GM20431 (cell line): ENCODE results near the gene ENOX2.
"Not testable (repeated sequence)": the region's sequence is repeated elsewhere in the genome, so short reads cannot be mapped to it uniquely, and the experiment has no call there.

ENCODE experiments used
- in situ Hi-C: fragments of 300-500 bp; cut with MseI, MboI; formaldehyde crosslinking; loops from one replicate; pipeline ENCODE4 v1.15.0; 2020; ENCODE audit warnings: low sequenced_read_pairs; ENCODE audit not compliant: unreplicated experiment

Gene ENOX2, protein sequence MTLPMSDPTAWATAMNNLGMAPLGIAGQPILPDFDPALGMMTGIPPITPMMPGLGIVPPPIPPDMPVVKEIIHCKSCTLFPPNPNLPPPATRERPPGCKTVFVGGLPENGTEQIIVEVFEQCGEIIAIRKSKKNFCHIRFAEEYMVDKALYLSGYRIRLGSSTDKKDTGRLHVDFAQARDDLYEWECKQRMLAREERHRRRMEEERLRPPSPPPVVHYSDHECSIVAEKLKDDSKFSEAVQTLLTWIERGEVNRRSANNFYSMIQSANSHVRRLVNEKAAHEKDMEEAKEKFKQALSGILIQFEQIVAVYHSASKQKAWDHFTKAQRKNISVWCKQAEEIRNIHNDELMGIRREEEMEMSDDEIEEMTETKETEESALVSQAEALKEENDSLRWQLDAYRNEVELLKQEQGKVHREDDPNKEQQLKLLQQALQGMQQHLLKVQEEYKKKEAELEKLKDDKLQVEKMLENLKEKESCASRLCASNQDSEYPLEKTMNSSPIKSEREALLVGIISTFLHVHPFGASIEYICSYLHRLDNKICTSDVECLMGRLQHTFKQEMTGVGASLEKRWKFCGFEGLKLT

DNA sequence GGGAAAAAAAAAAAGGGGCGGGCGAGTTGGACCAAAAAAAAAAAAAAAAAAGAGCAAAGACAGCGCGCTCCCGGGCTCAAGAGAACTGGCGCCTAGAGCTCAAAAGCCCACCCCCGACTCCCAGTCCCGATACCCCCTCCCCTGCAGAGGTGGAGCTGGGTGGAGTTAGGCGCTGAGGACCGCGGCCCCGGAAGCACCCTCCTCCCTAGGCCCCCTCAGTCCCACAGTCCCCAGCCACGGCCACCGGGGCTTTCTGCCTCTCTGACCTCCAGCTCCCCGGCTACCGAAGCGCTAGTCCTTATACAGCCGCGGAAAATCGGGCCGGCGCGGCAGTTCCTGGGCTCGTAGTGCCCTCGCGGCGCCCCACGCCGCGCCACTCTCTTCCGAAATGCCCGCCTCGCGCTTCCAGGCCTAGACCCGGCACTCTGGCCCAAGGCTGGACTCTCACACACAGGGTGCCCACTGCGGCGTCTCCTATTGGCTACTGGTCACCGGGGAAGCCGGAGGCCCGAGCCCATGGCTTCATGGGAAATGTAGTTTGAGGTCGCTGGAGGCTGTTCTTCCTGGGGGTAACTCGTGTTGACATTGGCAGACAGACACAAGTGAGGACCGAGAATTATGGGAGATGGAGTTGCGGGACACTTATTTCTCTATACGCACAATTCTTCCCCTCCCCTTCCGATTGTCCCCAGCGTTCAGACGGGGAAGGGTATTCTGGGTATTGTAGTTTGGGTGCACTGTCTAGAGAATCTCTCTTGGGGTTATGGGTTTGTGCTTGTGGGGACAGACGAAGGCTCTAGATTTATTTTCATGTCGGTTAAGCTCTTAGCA lies at the start of gene ENOX2:
ENOX2 (minus strand) TSS at position 427 of the 831 bp plus-strand sequence. CDS start 199,993 bp downstream, outside the sequence.
- in situ Hi-C loops, result no loop called here

DNA sequence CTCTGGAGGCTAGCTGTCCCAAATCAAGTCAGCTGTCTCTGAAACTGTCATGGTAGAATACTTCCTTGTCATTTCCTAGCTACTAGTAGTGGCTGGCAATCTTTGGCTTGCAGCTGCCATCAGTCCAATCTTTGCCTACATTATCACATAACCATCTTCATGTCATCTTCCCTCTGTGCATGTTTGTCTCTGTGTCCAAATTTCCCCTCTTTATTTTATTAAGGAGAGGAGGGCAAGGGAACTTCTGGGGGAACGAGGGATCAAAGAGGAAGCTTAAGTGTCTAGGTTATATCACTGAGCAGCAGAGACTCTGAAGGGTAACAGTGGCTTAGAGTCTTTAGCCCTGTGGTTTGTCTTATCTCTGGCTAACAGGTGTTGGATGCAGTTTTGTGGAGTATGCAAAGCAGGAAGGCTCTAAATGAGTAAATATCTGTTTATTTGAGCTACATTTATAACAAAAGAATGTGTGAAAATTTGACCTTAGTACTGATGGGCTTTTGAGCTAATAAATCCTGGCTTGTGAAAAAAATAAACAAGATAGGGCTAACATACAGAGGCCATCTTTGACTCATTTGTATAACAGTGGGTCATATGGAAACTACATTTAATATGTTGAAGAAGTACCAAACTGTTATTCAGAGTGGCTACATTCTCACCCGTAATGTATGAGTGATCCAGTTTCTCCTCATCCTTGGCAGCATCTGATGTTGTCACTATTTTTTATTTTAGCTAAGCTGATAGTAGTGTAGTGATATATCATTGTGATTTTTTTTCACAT lies 49.4 kb upstream of the ENOX2 start:
- in situ Hi-C loops, result no loop called here

DNA sequence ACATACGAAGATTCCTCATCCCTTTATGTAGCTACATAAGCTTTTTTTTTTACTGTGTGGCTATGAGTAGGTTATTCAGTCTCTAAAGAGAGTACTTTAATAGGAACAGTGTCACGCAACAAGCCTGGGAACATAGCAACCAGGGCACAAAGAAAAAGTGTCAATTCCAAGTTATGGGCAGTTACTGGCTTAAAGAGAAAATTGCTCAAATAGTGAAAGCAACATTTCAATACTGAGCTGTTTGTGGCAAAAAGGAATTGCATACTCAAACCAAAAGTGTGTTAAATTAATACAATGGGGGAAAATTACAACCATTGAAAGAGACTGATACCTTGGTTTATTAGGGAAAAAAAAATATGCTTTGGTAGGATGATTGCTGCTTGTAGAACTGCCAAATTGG lies 41.2 kb upstream of the ENOX2 start:
- in situ Hi-C loops, result no loop called here

DNA sequence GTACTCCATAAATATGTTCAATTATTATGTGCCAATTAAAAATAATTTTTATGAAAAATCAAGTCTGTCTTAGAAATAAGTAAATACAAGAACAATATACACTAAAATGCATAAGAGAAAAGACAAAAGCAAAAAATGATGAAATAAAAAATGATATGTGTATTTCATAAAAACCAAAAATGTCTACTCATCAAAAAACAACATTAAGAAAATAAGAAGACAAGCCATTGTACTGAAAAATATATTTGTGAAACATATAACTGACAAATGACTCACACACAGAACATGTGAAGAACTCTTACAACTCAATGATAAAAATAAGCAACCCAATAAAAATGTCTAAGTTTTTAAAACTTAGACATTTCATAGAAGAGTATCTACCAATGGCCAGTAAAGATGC lies 34.1 kb upstream of the ENOX2 start:
- in situ Hi-C loops, result no loop called here

DNA sequence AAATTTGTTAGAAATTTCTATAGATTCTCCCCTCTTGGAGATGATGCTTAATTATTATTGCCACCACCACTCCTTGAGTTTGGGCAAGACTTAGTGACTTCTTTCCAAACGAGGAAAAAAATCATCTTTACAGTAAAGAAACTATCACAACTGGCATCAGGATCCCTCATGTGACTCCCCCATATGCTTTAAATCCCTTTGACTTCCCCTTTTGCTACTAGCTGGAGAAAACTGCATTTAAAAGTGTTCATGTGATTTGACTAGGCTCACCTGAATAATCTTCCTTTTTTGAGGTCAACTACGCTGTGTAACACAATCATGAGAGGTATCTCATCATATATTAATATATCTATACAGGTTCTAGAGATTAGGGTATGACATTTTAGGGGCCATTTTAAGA lies 30.3 kb upstream of the ENOX2 start:
- in situ Hi-C loops, result no loop called here

DNA sequence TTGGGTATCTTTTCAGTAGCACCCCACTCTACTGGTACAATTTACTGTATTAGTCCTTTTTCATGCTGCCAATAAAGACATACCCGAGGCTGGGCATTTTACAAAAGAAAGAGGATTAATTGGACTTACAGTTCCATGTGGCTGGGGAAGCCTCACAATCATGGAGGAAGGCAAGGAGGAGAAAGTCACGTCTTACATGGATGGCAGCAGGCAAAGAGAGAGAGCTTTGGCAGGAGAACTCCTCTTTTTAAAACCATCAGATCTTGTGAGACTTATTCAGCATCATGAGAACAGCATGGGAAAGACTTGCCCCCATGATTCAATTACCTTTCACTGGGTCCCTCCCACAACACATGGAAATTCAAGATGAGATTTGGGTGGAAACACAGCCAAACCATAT lies 17.4 kb upstream of the ENOX2 start:
- in situ Hi-C loops, result not testable (repeated sequence)

DNA sequence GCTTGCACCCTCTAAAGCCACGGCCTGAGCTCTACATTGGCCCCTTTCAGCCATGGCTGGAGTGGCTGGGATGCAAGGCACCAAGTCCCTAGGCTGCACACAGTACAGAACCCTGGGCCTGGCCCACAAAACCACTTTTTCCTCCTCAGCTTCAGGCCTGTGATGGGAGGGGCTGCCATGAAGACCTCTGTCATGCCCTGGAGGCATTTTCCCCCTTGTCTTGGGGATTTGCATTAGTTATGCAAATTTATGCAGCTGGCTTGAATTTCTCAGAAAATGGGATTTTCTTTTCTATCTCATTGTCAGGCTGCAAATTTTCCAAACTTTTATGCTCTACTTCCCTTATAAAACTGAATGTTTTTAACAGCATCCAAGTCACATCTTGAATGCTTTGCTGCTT lies 16.7 kb upstream of the ENOX2 start:
- in situ Hi-C loops, result loop anchor here (10.0 kb wide), 1 partner anchor 375 kb away; no protein-coding TSS in a partner anchor

DNA sequence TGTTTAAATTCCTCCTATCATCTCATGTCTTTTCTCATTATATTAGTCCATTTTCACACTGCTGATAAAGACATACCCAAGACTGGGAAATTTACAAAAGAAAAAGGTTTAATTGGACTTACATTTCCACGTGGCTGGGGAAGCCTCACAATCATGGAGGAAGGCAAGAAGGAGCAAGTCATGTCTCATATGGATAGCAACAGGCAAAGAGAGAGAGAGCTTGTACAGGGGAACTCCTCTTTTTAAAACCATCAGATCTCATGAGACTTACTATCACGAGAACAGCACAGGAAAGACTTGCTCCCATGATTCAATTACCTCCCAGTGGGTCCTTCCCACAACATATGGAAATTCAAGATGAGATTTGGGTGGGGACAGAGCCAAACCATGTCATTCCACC lies 15.5 kb upstream of the ENOX2 start:
- in situ Hi-C loops, result loop anchor here (10.0 kb wide), 1 partner anchor 374 kb away; no protein-coding TSS in a partner anchor

DNA sequence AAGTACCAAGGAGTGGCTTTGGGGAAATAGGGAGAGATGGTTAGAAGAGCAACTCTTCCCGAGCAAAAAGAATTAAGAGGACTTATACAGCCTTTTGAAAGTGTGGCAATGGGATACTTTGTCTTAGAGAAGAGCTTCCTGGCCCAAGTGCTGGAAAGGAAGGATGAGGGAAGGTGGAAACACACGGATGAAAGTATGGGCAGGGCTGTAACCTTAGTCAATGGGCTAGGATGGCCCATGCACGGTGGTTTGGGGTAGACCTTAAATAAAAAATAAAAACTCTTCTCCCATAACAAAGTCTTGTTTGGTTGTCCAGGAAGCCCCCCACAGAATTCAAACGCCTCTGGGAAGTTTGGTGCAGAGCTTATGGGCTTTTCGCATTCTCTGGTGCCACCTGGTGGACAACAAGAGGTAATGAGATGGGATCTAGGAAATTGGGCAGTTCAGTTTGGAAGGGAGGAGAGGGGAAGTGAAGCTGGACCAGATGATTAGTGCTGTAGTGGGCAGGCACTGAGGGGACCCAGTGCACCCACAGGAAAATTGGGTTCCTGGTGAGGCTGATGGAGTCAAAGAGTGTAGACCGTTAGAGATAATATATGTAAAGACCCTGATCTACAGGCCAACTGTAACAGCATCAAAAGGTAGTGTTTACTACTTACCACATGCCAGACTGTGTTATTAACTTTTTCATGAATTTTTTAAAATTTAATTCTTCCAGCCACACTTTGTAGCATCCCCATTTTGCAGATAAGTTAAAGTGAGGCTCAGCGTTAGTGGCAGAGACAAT lies 13.8 kb upstream of the ENOX2 start:
- in situ Hi-C loops, result loop anchor here (10.0 kb wide), 1 partner anchor 372 kb away; no protein-coding TSS in a partner anchor

DNA sequence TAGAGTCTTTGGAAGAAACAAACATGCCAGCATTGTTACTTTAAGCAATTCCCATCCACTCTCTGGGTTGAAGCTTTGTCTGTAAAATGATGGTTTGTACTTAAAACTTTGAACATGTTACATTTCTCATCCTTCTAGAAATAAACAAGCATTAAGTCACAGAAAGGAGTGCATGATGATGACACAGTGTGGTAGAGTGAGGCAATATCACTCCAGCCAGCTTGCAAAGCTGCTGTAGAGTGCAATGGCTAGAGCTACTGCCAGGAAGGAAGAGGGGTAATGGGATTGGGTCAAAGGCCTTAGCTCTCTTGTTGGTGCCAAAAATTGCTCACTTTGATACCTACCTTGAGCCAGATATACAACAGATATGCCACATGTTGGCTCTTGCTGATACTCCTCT lies 12.3 kb upstream of the ENOX2 start:
- in situ Hi-C loops, result loop anchor here (10.0 kb wide), 1 partner anchor 371 kb away; no protein-coding TSS in a partner anchor

DNA sequence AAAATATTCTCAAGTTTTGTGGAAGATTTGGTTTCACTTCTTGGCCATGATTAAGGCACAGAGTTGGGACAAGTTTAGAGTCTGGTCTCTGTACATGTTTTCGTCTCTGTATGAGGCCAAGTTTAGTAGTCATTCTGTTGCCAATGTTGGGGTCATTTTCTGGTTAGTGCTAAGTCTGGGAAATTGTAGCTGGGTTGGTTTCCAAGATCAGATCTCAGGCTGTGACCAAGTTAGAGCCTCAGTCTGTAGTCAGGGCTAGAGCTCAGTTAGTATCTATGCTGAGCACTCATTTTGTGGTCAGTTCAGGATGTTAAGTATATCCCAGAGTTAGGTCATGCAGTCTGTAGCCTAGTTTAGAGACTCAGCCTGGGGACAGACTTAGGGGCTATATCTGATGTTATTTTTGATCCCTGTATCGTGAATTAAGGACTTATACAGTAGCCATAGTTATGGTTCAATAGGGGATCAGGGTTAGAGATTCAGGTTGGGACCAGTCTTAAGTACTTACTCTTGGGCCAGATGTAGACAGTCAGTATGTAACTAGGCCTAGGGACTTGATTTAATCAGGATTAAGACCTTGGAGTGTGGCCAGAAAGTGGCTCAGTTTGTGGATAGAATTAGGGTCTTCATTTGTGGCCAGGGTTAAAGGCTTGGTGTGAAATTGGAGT lies 6.6 kb upstream of the ENOX2 start:
- in situ Hi-C loops, result loop anchor here (10.0 kb wide), 1 partner anchor 365 kb away; no protein-coding TSS in a partner anchor

DNA sequence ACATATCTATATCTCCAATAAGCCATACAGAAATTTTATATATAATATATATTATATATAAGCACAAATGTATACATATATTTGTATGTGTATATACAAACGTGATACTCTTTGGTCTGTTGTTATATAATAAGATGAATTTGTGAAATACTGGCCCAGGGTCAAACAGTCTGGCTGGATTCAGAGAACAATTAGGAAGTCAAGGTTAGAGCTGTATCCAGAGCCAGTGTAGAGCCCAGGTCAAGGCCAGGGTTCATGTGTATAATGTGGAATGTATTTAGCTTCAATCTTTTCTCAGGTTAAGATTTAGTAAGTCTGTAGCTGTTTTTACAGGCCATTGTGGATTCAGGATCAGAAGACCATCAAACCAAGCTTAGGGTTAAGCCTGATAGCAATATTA lies 3.8 kb upstream of the ENOX2 start:
- in situ Hi-C loops, result no loop called here

DNA sequence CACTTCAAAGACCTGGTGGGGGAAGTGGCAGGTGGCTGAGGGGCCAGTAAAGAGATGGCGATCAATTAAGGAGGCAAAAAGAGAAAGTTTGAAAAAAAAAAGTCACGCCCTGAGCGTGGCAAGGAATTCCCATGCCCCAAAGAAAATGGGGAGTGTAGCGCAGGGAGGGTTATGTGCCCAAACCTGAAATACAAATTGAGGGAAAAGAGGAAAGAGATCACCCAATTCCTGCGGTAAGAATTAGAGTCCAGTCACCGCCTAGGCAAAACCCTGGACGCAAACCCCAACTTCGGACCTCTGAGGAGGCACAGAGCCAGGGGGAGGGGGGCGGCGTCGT lies 595 bp downstream of the ENOX2 start:
- in situ Hi-C loops, result no loop called here

DNA sequence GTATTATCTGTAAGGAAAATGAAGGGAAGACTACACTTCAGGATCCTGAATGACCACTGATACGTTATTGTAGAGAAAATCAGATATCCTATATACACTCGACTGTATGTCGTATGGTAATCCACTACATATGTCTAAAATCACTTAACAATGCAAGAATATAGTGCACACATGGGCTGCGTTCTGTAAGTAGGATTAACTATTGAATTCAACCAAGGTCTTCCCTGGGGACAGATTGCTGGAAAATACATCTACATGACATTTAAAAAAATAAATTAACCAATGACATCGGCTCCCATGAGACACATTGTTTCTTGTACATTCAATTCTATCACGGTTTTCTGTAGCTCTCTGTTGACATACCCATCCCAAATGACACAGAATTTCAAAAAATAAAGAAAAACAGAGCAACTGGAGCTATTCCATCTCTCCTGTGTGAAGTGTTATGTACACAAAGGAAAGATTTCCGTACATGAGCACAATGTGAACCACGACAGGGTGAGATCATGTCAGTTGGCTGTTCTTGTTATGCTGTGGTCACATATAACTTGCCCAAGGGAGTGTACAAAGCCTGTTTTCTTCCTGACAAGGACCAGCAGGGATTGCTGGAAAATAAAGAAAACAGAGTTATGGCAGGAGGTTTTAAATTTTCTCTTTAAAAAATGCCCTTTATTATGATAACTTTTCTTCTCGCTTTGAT lies 6.1 kb downstream of the ENOX2 start:
- in situ Hi-C loops, result no loop called here

DNA sequence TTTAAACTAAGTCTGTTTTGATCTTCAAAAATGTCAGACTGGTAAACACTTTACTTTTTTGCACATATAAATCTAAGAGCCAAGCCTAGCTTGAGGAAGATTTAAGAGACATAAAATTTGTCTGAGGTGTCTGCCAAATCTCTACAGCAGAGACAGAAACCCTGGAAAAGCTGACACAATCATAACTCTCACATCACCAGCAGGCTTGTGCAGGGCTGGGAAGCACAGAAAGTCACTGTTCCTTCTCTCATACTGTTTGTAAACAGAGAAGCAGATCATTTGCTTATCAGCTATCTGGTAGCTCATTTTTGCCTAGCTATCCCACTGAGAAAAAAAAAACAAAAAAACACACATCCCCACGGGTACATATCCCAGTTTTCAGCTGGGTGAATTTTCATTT lies 7.0 kb downstream of the ENOX2 start:
- in situ Hi-C loops, result no loop called here

DNA sequence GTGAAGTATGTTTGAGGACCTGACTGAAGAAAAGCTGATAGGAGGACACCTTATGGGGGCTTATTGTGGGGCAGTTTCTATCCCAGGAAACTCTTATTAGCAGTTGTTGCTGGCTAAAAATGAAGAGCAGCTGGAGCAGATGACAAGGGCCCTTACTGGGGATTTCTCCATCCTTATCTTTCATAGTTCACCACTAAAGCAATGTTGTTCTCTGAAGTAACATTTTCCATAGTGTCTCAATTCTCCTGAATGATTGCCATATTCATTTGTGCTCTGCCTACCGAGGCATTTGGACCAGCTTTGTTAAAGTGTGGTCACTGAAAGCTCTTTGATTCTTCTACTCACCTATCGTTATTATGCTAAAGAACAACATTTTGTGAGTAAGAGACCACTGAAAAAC lies 7.7 kb downstream of the ENOX2 start:
- in situ Hi-C loops, result no loop called here

DNA sequence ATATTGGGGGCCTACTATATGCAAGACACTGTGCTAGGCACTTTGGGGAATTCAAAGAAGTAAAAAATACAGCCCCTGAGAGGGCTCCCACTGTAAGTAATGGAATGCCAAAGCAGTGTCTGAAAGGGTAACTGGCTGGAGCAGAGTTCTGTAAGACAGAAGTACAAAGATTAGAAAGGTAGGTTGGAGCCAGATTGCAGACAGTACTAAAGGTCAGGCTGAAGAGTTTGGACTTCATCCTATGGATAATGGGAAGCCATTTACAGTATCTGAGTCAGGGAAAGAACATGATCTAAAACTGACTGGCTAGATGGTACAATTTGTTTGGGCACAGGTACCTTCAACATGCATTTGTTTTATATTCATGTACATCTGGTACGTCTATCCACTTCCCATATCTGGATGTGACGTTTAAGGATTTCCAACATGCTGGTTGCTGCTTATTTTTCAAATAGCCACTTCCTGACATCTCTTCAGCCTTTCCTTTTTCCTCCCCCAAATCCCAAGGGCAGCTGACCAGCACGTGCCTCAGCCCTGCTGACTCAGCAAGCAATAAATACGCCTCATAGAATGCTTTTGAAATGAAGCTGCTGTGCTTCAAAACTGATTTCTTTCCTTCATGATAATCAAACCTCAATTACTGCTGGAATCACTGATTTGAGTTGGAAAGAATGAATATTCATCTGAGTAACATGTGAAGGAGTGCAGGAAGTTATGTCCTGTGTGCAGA lies 9.5 kb downstream of the ENOX2 start:
- in situ Hi-C loops, result no loop called here

DNA sequence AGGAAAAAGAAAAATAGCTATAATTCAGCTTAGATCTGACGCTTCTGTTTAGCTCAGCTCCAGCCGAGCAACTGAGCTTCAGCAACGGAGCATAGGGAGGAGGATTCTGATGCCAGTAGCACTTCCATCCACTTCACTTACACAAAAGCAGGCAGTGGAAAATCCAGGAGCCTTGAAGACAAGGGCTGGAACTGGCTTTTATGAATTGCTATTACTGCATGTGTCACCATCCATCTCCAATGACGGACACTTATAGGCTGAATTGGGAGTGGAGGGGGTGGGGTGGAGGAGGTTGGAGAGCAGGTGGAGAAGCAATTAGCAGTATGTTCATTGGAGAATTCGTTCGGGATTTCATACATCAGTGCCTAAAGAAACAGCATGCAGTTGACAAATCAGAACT lies 15.6 kb downstream of the ENOX2 start:
- in situ Hi-C loops, result no loop called here
